Right atrium auricular region (tissue), 2 donors: ENCODE measurements around the gene MLLT1. TPM values are rescaled to one million over a fixed set of nuclear protein-coding genes. Genes with fewer than 3 reads are reported as not detected.

Experiments
- DNase-seq: peaks from one replicate; pipeline ENCODE4 v3.0.0-alpha.2; 2019; ENCODE audit warnings: low spot score
- H3K27ac ChIP-seq, 2 donors: fragments of 200-600 bp; sonication (generic); 1 replicate in 1 of 2; 2 replicates in 1 of 2; pipeline ENCODE4 v1.5.1; 2016 to 2019
- H3K27me3 ChIP-seq, 2 donors: fragments of 200-600 bp; sonication (generic); one replicate each; pipeline versions ENCODE4 v1.5.1 to v1.6.0; 2017 to 2019
- H3K36me3 ChIP-seq: fragments of 200-600 bp; sonication (generic); one replicate; pipeline ENCODE4 v1.5.1; 2016
- H3K4me1 ChIP-seq, 2 donors: fragments of 200-600 bp; sonication (generic); one replicate each; pipeline versions ENCODE4 v1.5.1 to v1.6.0; 2017 to 2019
- H3K4me3 ChIP-seq, 2 donors: fragments of 200-600 bp; sonication (generic); 1 replicate in 1 of 2; 2 replicates in 1 of 2; pipeline ENCODE4 v1.5.1; 2017 to 2019; ENCODE audit warnings: mild to moderate bottlenecking in 1 of 2, moderate library complexity in 1 of 2
- H3K9me3 ChIP-seq, 2 donors: fragments of 200-600 bp; sonication (generic); one replicate each; pipeline ENCODE4 v1.5.1; 2019
- CTCF ChIP-seq, 2 donors: fragments of 200-600 bp; sonication (generic); IDR thresholded peaks; one replicate each; pipeline ENCODE4 v1.5.1; 2019; ENCODE audit warnings: antibody characterized with exemption in 2 of 2
- total RNA-seq, 2 donors: library from RNA; depleted of rRNA; stranded (reverse); fragments of >200 nt; gene quantifications; one replicate each; pipeline ENCODE4 v1.1.0, GENCODE V29; 2016

The MLLT1 gene
- total RNA-seq, 2 donors from 2014 or later = 21.2 to 36.9 TPM

GRCh38 chr19:6267552-6268381 lies 12.0 kb downstream of the MLLT1 start:
- no peaks in the 10 kb centered on the region for H3K9me3 ChIP-seq
- H3K4me1 ChIP-seq = peaks cover 0 to 59% of the 10 kb centered on the region in 2 donors
- H3K27me3 ChIP-seq = no peaks in the 10 kb centered on the region
- peaks cover 33% of the 10 kb centered on the region for H3K36me3 ChIP-seq
- no peak for DNase-seq
- no peak for TF ChIP-seq CTCF (IDR thresholded peaks at IDR 0.05)
- H3K27ac ChIP-seq = no peak overlapping the region
- no peak overlapping the region for H3K4me3 ChIP-seq

GRCh38 chr19:6264803-6265202 lies 15.0 kb downstream of the MLLT1 start:
- Histone ChIP-seq H3K27me3 (no peaks in the 10 kb centered on the region), H3K27ac (no peak overlapping the region), H3K36me3 (peaks cover 27% of the 10 kb centered on the region), H3K9me3 (no peaks in the 10 kb centered on the region), H3K4me1 (peaks cover 0 to 45% of the 10 kb centered on the region in 2 donors), H3K4me3 (no peak overlapping the region)
- no peak for TF ChIP-seq CTCF (IDR thresholded peaks at IDR 0.05)
- DNase-seq = no peak

- no peak overlapping the region for H3K4me3 ChIP-seq
- H3K27me3 ChIP-seq = no peaks in the 10 kb centered on the region
- H3K36me3 ChIP-seq = peaks cover 22% of the 10 kb centered on the region
- no peak for DNase-seq
- TF ChIP-seq CTCF (IDR thresholded peaks at IDR 0.05) = no peak
- peak overlapping the region in 1 of 2 donors; percentile 9 for H3K27ac ChIP-seq
- no peaks in the 10 kb centered on the region for H3K9me3 ChIP-seq
- H3K4me1 ChIP-seq = peaks cover 0 to 44% of the 10 kb centered on the region in 2 donors
Measured at GRCh38 chr19:6263735-6264444, 15.9 kb downstream of the MLLT1 start.

- H3K36me3 ChIP-seq = peaks cover 19% of the 10 kb centered on the region
- no peaks in the 10 kb centered on the region for H3K27me3 ChIP-seq
- no peak overlapping the region for H3K4me3 ChIP-seq
- H3K4me1 ChIP-seq = peaks cover 0 to 39% of the 10 kb centered on the region in 2 donors
- no peak for DNase-seq
- peak overlapping the region in 1 of 2 donors; percentile 9 for H3K27ac ChIP-seq
- no peaks in the 10 kb centered on the region for H3K9me3 ChIP-seq
- TF ChIP-seq CTCF (IDR thresholded peaks at IDR 0.05) = no peak
Measured at GRCh38 chr19:6263306-6263705, 16.5 kb downstream of the MLLT1 start.

- peaks cover 17% of the 10 kb centered on the region for H3K36me3 ChIP-seq
- peaks cover 0 to 37% of the 10 kb centered on the region in 2 donors for H3K4me1 ChIP-seq
- H3K27me3 ChIP-seq = no peaks in the 10 kb centered on the region
- no peak overlapping the region for H3K27ac ChIP-seq
- no peak for DNase-seq
- TF ChIP-seq CTCF (IDR thresholded peaks at IDR 0.05) = no peak
- no peak overlapping the region for H3K4me3 ChIP-seq
- H3K9me3 ChIP-seq = no peaks in the 10 kb centered on the region
Measured at GRCh38 chr19:6262519-6262918, 17.3 kb downstream of the MLLT1 start.
